Measurements from ENCODE around the gene TEX51. TPM values are rescaled to one million over a fixed set of nuclear protein-coding genes. Genes with fewer than 3 reads are reported as not detected.
A peak's percentile ranks its signal among the peaks of the same experiment; 100 is the strongest.

TEX51 gene
- total and polyA plus RNA-seq, 2 donors from 2014 or later = 2.1 TPM; not detected in 1

DNA sequence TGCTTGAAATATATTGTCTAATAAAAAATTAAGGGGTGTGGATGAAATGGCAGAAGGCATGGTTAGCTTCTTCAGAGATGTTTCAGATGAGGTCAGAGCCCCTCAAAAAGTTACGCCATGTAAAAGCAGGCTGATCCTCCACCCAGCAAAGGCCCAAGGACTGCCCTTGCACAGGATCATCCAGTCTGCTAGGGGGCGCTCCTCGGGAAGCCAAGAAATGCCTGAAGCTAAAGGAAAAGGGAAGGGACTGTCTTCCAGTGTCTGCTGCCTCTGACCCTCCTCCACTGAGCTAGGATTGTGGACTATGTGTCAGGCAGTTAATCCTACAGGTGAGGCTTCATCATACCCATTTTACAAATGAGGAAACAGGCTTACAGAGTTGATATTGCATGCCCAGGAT, 33.8 kb upstream of the TEX51 start:
- Histone ChIP-seq H3K36me3 (ENCODE audit: control insufficient read depth in 2 of 3, insufficient read depth in 3 of 3, low read length in 3 of 3) (no peaks in the 10 kb centered on the region), H3K27me3 (ENCODE audit: control insufficient read depth, insufficient read depth, low read length) (no peaks in the 10 kb centered on the region), H3K9ac (ENCODE audit: low read length in 3 of 3) (no peak overlapping the region), H3K4me3 (ENCODE audit: low read length in 3 of 3) (no peak overlapping the region), H3K4me1 (ENCODE audit: control insufficient read depth in 2 of 3, insufficient read depth in 2 of 3, low read depth in 1 of 3, low read length in 3 of 3) (peaks cover 0 to 5% (median 0%) of the 10 kb centered on the region in 3 donors), H3K27ac (ENCODE audit: low read depth in 2 of 2, low read length in 2 of 2) (no peak overlapping the region), H3K9me3 (ENCODE audit: control insufficient read depth in 2 of 3, insufficient read depth in 1 of 3, low read length in 3 of 3) (no peaks in the 10 kb centered on the region)
- TF ChIP-seq, protein P1, sequence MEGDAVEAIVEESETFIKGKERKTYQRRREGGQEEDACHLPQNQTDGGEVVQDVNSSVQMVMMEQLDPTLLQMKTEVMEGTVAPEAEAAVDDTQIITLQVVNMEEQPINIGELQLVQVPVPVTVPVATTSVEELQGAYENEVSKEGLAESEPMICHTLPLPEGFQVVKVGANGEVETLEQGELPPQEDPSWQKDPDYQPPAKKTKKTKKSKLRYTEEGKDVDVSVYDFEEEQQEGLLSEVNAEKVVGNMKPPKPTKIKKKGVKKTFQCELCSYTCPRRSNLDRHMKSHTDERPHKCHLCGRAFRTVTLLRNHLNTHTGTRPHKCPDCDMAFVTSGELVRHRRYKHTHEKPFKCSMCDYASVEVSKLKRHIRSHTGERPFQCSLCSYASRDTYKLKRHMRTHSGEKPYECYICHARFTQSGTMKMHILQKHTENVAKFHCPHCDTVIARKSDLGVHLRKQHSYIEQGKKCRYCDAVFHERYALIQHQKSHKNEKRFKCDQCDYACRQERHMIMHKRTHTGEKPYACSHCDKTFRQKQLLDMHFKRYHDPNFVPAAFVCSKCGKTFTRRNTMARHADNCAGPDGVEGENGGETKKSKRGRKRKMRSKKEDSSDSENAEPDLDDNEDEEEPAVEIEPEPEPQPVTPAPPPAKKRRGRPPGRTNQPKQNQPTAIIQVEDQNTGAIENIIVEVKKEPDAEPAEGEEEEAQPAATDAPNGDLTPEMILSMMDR (IDR thresholded peaks at IDR 0.05; ENCODE audit: borderline replicate concordance, extremely low read depth, insufficient read depth) = no peak
- FAIRE-seq (no peak), DNase-seq (no peak)
- intact Hi-C loops (cut with DNase I) = no loop called here

DNA sequence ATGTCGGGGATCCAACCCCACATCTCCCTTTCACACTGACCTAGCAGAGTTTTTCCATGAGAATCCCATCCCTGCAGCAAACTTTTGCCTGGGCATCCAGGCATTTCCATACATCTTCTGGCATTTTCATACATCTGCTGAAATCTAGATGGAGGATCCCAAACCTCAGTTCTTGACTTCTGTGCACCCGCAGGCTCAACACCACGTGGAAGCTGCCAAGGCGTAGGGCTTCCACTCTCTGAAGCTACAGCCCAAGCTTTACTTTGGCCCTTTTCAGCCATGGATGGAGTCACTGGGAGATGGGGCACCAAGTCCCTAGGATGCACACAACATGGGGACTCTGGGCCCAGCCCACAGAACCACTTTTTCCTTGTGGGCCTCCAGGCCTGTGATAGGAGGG, 32.2 kb upstream of the TEX51 start:
- DNase-seq = no peak
- TF ChIP-seq, protein P1 (IDR thresholded peaks at IDR 0.05; ENCODE audit: borderline replicate concordance, extremely low read depth, insufficient read depth) = no peak
- H3K4me1 ChIP-seq (ENCODE audit: control insufficient read depth in 2 of 3, insufficient read depth in 2 of 3, low read depth in 1 of 3, low read length in 3 of 3) = peaks cover 0 to 3% (median 0%) of the 10 kb centered on the region in 3 donors
- H3K9me3 ChIP-seq (ENCODE audit: control insufficient read depth in 2 of 3, insufficient read depth in 1 of 3, low read length in 3 of 3) = no peaks in the 10 kb centered on the region
- no peaks in the 10 kb centered on the region for H3K36me3 ChIP-seq (ENCODE audit: control insufficient read depth in 2 of 3, insufficient read depth in 3 of 3, low read length in 3 of 3)
- H3K9ac ChIP-seq (ENCODE audit: low read length in 3 of 3) = no peak overlapping the region
- FAIRE-seq = no peak
- H3K4me3 ChIP-seq (ENCODE audit: low read length in 3 of 3) = no peak overlapping the region
- H3K27ac ChIP-seq (ENCODE audit: low read depth in 2 of 2, low read length in 2 of 2) = no peak overlapping the region
- intact Hi-C loops (cut with DNase I) = no loop called here
- no peaks in the 10 kb centered on the region for H3K27me3 ChIP-seq (ENCODE audit: control insufficient read depth, insufficient read depth, low read length)

DNA sequence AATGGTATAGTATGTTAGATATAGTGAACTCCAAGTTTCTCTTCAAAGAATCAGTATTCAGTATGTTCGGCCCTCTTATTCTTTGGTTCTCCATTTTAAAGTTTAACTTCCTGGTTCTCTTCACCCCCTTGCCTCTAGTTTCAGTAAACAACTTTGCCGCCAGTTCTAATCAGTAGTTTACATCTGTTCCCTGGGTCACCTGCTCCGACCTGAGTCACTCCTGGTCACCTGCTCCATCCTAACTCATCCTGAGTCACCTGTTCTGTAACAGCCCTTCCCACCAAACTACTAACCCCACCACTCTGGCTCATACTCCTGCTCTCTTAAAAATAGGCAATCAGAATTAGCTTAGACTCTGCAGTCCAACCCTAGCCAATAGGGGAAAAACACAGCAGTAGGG, 23.7 kb upstream of the TEX51 start:
- no peak overlapping the region for H3K4me3 ChIP-seq (ENCODE audit: low read length in 3 of 3)
- H3K27me3 ChIP-seq (ENCODE audit: control insufficient read depth, insufficient read depth, low read length) = no peaks in the 10 kb centered on the region
- H3K36me3 ChIP-seq (ENCODE audit: control insufficient read depth in 2 of 3, insufficient read depth in 3 of 3, low read length in 3 of 3) = no peaks in the 10 kb centered on the region
- intact Hi-C loops (cut with DNase I) = no loop called here
- DNase-seq (peak in 1 of 5 donors; percentile 3), FAIRE-seq (no peak)
- no peaks in the 10 kb centered on the region for H3K4me1 ChIP-seq (ENCODE audit: control insufficient read depth in 2 of 3, insufficient read depth in 2 of 3, low read depth in 1 of 3, low read length in 3 of 3)
- no peak overlapping the region for H3K9ac ChIP-seq (ENCODE audit: low read length in 3 of 3)
- TF ChIP-seq, protein P1 (IDR thresholded peaks at IDR 0.05; ENCODE audit: borderline replicate concordance, extremely low read depth, insufficient read depth) = no peak
- peaks cover 0 to 10% (median 3%) of the 10 kb centered on the region in 3 donors for H3K9me3 ChIP-seq (ENCODE audit: control insufficient read depth in 2 of 3, insufficient read depth in 1 of 3, low read length in 3 of 3)
- no peak overlapping the region for H3K27ac ChIP-seq (ENCODE audit: low read depth in 2 of 2, low read length in 2 of 2)

DNA sequence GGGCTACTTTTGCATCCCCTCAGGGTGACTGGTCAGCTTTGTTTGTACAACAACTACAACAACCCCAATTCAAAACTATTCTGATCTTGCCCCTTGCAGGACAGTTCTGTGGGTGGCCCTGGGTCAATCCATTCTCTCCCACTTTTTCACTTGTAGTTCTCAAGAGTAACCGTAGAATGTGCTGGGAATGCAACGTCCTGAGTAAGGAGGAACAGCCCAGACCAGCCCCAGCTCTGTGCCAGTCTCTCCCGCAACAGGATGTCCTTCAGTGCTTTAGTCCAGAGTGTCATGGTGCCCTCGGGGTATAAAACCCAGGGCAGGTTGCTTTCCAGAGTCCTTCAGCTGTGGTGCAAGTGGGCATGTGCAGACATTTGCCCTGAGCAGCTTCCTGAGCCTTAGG, 22.1 kb upstream of the TEX51 start:
- H3K27me3 ChIP-seq (ENCODE audit: control insufficient read depth, insufficient read depth, low read length) = no peaks in the 10 kb centered on the region
- H3K4me3 ChIP-seq (ENCODE audit: low read length in 3 of 3) = no peak overlapping the region
- TF ChIP-seq, protein P1 (IDR thresholded peaks at IDR 0.05; ENCODE audit: borderline replicate concordance, extremely low read depth, insufficient read depth) = no peak
- no peak for FAIRE-seq
- no peaks in the 10 kb centered on the region for H3K36me3 ChIP-seq (ENCODE audit: control insufficient read depth in 2 of 3, insufficient read depth in 3 of 3, low read length in 3 of 3)
- no peak overlapping the region for H3K9ac ChIP-seq (ENCODE audit: low read length in 3 of 3)
- intact Hi-C loops (cut with DNase I) = no loop called here
- H3K4me1 ChIP-seq (ENCODE audit: control insufficient read depth in 2 of 3, insufficient read depth in 2 of 3, low read depth in 1 of 3, low read length in 3 of 3) = no peaks in the 10 kb centered on the region
- H3K27ac ChIP-seq (ENCODE audit: low read depth in 2 of 2, low read length in 2 of 2) = no peak overlapping the region
- DNase-seq = peak in 1 of 5 donors; percentile 3
- H3K9me3 ChIP-seq (ENCODE audit: control insufficient read depth in 2 of 3, insufficient read depth in 1 of 3, low read length in 3 of 3) = peaks cover 0 to 10% (median 3%) of the 10 kb centered on the region in 3 donors

Data from kidney (tissue), 14 donors.